GM15510 (cell line): ENCODE results near the gene COX14.

Experiments used
- POLR2A ChIP-seq: IDR thresholded peaks from 3 replicates; pipeline ENCODE4 v1.6.1; 2011; ENCODE audit warnings: borderline replicate concordance; ENCODE audit not compliant: insufficient read length; ENCODE audit errors: extremely low read depth

Gene COX14

DNA sequence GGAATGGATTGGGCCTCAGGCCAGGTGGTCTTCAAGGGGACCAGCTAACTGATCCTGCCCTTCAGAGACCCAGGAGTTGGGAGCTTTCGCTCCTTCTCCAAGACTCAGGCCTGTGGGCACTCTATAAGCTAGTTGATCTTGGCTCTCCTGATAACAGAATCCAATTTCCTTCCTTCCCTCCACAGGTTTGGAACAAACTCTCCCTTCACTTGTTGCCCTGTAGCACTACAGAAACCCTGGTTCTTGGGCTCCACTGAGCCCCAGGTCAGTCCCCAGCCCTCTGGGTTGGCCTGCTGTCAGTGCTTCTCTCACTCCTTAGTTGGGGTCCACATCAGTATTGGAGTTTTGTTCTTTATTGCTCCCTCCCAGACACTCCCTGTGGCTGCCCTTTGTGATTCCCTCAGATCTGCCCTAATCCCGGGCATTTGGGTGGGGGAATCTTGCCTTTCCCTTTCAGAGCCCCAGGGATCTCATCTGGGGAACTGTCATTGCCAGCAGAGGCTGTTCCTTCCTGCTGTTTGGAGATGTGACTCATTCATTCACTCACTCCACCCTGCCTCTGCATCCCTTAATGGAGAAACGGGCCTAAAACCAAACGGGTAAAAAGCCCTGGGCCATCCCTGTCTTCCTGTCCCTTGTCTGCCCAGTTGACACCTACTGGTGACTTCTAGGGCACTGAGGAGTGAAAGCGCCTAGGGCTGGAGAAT is 12.6 kb upstream of the COX14 start:
- TF ChIP-seq POLR2A: no peak

GRCh38 chr12:50100561-50100960 is 11.5 kb upstream of the COX14 start:
- TF ChIP-seq POLR2A: no peak

- no peak for TF ChIP-seq POLR2A
Measured at GRCh38 chr12:50101663-50102062, 10.4 kb upstream of the COX14 start.

DNA sequence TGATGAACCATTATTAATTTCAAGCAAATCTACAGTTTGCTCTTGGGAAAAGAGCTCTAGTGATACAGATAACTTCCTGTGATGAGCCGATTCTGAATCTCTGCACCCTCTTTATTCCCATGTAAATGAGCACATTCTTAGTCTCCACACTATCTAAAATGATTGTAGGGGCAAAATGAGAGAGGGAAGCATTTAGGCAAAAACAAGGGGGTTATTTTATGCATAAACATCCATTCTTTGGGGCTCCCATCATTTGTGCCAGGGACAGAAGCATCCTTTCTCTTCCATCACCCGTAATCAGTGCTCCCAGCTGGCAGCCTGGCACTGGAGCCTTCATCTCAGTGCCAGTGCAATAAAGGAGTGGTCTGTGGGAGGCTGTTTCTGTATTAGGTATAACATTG is 9.9 kb upstream of the COX14 start:
- TF ChIP-seq POLR2A: no peak

GRCh38 chr12:50102646-50103309 is 9.3 kb upstream of the COX14 start:
- no peak for TF ChIP-seq POLR2A

- TF ChIP-seq POLR2A: no peak
Measured at GRCh38 chr12:50103351-50103750, 8.7 kb upstream of the COX14 start.

DNA sequence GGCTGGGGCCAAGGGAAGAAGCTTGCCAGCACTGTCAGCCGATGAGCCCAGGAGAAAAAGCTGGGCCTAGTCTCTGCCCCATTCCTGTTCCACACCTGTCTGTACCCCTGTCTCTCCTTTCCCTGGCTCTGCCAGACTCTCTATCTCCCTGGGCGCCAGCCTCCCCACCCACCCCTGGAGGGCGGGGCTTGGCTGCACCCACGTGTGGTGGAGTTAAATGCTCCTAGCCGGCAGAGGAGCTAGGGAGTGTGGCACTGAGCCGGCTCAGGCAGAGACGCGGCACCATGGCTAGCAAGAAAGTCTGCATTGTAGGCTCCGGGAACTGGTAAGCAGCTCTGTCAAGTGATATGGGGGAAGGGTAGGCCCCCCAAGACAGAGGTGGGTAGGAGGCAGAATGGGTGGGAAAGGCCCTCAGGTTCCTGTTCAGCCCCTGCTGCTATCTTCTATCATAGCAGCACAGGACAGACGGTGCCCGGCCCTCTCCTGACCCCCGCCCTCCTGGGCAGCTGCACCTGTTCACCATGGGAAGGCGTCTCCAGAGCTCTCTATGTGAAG is 8.2 kb upstream of the COX14 start, which contains the start of gene GPD1:
Gene GPD1, plus strand, starts transcription at position 242 of the 555 bp plus-strand sequence. Its CDS starts 43 bp downstream, at position 285.
- no peak for TF ChIP-seq POLR2A

DNA sequence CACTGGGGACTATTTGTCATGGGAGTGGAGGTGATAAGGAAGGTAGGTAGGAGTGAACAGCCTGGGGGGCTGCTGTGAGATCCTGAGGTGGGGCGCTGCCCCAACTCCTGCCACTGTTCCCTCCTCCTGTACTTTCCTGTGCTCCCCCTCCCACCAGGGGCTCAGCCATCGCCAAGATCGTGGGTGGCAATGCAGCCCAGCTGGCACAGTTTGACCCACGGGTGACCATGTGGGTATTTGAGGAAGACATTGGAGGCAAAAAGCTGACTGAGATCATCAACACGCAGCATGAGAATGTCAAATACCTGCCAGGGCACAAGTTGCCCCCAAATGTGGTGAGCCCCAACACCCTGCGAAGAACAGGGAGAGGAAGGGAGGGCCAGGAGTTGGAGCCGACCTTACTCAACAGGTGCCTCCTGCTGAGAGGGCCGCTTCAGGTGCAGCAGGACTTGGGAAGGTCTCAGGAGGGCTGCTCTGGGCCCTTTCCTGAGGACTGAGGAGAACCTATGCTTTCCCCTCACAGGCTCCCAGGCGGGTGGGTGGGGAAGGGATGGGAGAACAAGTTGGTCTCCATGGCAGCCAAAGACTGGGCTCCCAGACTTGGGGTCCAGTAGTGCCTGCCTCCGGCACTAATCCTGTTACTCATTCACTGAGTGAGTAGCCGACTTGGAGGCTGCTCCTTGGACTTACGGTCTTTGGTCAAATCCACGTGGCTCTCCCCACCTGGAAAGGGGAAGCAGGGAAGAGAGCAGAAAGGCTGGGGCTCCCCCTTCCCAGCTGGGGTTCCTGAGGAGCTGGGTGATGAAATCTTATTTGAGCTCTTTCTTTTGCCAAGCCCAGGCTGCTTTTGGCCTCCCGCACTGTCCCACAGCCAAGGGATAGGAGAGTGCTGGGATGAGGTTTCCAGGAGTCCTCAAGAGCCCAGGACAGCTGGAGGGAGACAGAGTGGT is 7.3 kb upstream of the COX14 start:
- no peak for TF ChIP-seq POLR2A

DNA sequence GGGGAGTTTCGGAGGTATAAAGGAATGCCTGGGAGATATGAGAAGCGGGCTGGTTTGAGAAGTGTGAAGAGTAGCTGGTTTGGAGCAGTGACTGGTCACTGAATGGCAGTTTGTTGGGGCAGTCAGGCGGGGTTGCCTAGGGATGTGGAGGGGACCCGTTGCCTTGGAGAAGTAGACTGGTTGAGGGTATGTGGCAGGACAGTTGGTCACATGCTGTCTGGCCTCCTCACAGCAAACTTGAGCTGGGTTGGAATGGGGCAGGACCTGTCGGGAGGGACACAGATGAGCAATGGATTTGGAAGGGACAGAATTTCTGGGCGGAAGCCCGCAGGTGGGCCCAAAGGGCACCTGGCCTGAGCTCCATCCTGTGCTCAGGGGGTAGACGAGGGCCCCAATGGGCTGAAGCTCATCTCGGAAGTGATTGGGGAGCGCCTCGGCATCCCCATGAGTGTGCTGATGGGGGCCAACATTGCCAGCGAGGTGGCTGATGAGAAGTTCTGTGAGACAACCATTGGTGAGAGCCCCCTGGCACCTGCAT is 6.1 kb upstream of the COX14 start:
- TF ChIP-seq POLR2A: no peak

DNA sequence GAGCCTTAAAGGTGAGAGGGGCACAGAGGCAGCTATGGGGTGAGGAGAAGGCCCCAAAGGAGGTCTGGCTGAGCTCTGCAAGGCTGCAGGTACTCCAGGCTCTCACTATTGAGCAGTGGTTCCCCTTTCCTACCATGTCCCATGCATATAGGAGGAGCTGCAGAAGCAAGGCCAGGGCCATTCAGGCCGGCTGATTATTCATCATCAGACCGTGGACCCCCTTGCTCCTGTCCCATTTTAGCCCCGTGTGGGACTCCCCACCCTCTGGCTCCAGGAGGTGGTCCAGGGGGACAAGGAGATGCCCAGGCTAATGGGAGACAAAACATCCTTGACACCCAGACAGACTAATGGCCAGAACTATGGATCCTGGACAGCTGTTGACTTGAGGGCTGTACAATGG is 5.1 kb upstream of the COX14 start:
- no peak for TF ChIP-seq POLR2A

- no peak for TF ChIP-seq POLR2A
Measured at GRCh38 chr12:50107416-50108268, 4.4 kb upstream of the COX14 start.

GRCh38 chr12:50109319-50109718 is 2.7 kb upstream of the COX14 start:
- no peak for TF ChIP-seq POLR2A

DNA sequence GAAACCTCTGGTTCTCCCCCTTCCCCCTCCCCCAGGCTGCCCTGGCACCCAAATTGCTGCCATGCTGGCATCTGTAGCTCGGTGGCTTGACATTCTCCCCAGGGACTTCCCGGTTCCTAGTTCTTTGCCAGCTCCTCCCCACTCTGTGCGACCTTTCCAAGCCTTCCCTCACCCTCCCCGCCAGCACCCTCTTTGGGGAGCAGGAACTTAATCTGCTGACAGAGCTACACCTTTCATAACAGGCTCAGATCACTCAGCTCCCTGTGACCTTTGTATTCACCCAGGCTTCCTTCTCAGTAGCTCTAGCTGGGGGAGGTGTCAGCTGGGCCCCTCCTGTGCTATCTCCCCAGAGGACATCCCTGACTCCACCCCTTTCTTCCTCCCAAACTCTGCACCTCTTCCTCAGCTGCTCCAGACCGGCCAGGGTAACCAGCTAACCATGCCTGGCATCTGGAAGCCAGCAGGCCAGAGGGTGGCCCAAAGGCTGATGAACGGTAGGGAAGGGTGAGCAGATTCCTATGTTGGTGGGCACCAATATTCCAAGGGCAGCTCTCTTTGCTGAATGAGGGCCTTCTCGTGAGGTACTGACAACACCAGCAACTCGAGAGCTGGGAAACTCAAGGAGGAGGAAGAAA is 1.8 kb upstream of the COX14 start:
- no peak for TF ChIP-seq POLR2A
